ENCODE results near the gene PXDN. TPM values are rescaled to one million over a fixed set of nuclear protein-coding genes. Genes with fewer than 3 reads are reported as not detected.

The PXDN gene
- total RNA-seq, 4 donors from 2014 or later: 0.72 to 10.9 (median 5.9) TPM

DNA sequence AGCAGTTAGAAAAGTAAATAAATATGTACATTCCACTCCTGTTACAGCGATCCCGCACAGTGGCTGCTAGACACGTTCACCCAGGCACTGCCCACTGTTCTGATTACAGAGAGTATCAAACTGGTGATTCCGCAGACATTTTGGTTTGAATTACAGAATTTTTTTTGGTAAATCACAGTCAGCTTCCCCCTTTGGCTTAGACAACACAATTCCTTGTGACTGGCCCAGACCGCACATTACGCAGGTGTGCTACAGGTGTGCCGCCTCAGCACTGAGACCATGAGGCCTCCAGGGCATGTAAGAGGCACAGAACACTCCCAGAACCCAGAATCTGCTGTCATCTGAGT, 112.3 kb downstream of the PXDN start:
- peaks cover 0 to 36% (median 0%) of the 10 kb centered on the region in 3 donors for H3K36me3 ChIP-seq
- peaks cover 0 to 6% (median 0%) of the 10 kb centered on the region in 4 donors for H3K27me3 ChIP-seq
- H3K27ac ChIP-seq: no peak overlapping the region
- H3K9me3 ChIP-seq: peaks cover 0 to 5% (median 0%) of the 10 kb centered on the region in 3 donors
- no peak for DNase-seq
- no peak for TF ChIP-seq POLR2A (IDR thresholded peaks at IDR 0.05)
- TF ChIP-seq, protein P1, sequence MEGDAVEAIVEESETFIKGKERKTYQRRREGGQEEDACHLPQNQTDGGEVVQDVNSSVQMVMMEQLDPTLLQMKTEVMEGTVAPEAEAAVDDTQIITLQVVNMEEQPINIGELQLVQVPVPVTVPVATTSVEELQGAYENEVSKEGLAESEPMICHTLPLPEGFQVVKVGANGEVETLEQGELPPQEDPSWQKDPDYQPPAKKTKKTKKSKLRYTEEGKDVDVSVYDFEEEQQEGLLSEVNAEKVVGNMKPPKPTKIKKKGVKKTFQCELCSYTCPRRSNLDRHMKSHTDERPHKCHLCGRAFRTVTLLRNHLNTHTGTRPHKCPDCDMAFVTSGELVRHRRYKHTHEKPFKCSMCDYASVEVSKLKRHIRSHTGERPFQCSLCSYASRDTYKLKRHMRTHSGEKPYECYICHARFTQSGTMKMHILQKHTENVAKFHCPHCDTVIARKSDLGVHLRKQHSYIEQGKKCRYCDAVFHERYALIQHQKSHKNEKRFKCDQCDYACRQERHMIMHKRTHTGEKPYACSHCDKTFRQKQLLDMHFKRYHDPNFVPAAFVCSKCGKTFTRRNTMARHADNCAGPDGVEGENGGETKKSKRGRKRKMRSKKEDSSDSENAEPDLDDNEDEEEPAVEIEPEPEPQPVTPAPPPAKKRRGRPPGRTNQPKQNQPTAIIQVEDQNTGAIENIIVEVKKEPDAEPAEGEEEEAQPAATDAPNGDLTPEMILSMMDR (IDR thresholded peaks at IDR 0.05): no peak
- intact Hi-C loops (cut with DNase I): no loop called here
- H3K4me3 ChIP-seq: no peak overlapping the region
- H3K4me1 ChIP-seq: peaks cover 0 to 48% (median 9%) of the 10 kb centered on the region in 3 donors
- WGBS, 2 donors: 41 to 80% methylated on average over 7 of the region's 7 CpGs

DNA sequence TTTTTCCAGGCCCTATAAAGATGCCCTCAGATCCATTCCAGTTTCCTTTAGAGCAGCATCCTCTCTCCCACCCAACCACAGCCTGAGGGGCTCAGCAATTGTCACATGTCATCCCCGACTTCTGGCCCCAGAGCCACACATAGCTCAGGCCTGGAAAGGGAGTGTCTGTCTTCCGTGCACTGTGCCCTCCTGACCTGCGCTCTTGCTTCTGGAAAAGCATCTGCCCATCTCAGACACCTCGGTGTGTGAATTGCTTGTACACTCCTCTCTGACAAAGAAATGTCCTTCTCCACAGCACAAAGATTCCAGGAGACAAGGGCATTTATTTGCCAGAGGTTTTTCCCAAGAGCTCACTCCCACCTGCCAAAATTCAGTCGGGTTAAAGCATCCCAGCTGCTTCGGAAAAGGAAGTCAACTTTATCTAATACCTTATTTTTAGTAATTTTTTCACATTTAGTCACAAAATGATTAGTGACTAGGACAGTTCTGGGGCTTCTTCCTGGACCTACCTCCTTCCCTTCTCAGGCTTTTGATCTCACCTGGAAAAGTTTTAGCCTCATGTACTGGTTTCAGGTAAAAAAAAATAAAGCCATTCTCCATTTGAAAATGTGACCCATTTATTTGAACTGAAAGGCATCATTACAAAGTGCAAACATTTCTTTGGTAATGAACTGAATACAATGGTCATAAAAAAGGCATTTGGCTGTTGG, 112.9 kb downstream of the PXDN start:
- intact Hi-C loops (cut with DNase I): no loop called here
- no peak for DNase-seq
- TF ChIP-seq, protein P1 (IDR thresholded peaks at IDR 0.05): no peak
- no peak for TF ChIP-seq POLR2A (IDR thresholded peaks at IDR 0.05)
- H3K27ac ChIP-seq: no peak overlapping the region
- peaks cover 0 to 5% (median 0%) of the 10 kb centered on the region in 3 donors for H3K9me3 ChIP-seq
- H3K27me3 ChIP-seq: peaks cover 0 to 6% (median 0%) of the 10 kb centered on the region in 4 donors
- peaks cover 0 to 49% (median 9%) of the 10 kb centered on the region in 3 donors for H3K4me1 ChIP-seq
- peaks cover 0 to 36% (median 0%) of the 10 kb centered on the region in 3 donors for H3K36me3 ChIP-seq
- no peak overlapping the region for H3K4me3 ChIP-seq
- WGBS, 2 donors: 84 to 85% methylated on average over 6 of the region's 6 CpGs

DNA sequence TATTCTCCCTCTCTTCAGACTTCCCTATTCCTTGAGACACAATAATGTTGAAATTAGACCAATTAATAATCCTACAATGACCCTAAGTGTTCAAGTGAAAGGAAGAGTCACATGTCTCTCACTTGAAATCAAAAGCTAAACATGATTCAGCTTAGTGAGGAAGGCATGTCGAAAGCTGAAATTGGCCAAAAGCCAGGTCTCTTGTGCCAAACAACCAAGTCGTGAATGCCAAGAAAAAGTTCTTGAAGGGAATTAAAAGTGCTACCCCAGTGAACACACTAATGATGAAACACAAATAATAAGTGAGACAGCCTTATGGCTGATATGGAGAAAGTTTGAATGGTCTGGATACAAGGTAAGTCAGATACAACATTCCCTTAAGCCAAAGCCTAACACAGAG, 115.4 kb downstream of the PXDN start:
- Histone ChIP-seq H3K27ac (no peak overlapping the region), H3K27me3 (no peaks in the 10 kb centered on the region), H3K4me1 (peaks cover 0 to 63% (median 18%) of the 10 kb centered on the region in 3 donors), H3K36me3 (peaks cover 0 to 15% (median 0%) of the 10 kb centered on the region in 3 donors), H3K9me3 (peaks cover 0 to 5% (median 0%) of the 10 kb centered on the region in 3 donors), H3K4me3 (no peak overlapping the region)
- DNase-seq: no peak
- TF ChIP-seq, protein P1 (IDR thresholded peaks at IDR 0.05): no peak
- no peak for TF ChIP-seq POLR2A (IDR thresholded peaks at IDR 0.05)
- intact Hi-C loops (cut with DNase I): no loop called here
- 0 to 5% methylated on average over 2 of the region's 2 CpGs for WGBS, 2 donors

GRCh38 chr2:1627628-1628381, 116.5 kb downstream of the PXDN start:
- Histone ChIP-seq H3K27ac (no peak overlapping the region), H3K27me3 (no peaks in the 10 kb centered on the region), H3K4me3 (no peak overlapping the region), H3K4me1 (peaks cover 0 to 52% (median 18%) of the 10 kb centered on the region in 3 donors), H3K9me3 (peaks cover 0 to 5% (median 0%) of the 10 kb centered on the region in 3 donors), H3K36me3 (peaks cover 0 to 5% (median 0%) of the 10 kb centered on the region in 3 donors)
- intact Hi-C loops (cut with DNase I): no loop called here
- no peak for DNase-seq
- no peak for TF ChIP-seq POLR2A (IDR thresholded peaks at IDR 0.05)
- TF ChIP-seq, protein P1 (IDR thresholded peaks at IDR 0.05): no peak
- WGBS, 2 donors: 68 to 74% methylated on average over 9 of the region's 9 CpGs

DNA sequence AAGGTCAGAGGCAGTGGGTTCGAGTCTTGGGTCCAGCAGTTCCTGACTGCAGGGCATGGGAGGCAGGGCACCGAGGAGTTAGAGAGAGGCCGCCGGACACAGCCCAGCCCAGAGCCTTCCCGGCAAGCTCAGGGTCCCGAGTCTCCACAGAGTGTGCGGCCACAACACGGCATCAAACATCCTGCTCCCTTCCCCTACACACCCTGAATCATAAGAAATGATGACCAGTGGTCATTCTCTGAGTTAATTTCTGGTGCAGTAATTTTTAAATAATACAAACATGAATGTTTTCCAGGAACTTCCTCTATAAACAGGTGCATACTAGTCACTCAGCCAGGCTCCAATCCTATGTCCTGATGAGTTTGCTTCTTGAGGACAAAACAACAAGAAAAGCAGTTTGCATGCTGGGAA, 118.0 kb downstream of the PXDN start:
- TF ChIP-seq, protein P1 (IDR thresholded peaks at IDR 0.05): no peak
- TF ChIP-seq POLR2A (IDR thresholded peaks at IDR 0.05): no peak
- Histone ChIP-seq H3K27ac (no peak overlapping the region), H3K4me1 (peaks cover 0 to 37% (median 18%) of the 10 kb centered on the region in 3 donors), H3K9me3 (peaks cover 0 to 5% (median 0%) of the 10 kb centered on the region in 3 donors), H3K36me3 (no peaks in the 10 kb centered on the region), H3K4me3 (no peak overlapping the region), H3K27me3 (no peaks in the 10 kb centered on the region)
- WGBS, 2 donors: 78 to 83% methylated on average over 6 to 8 of the region's 8 CpGs
- DNase-seq: no peak
- intact Hi-C loops (cut with DNase I): no loop called here

Data from esophagus squamous epithelium (tissue), 5 donors.